PFSK-1 (cell line): ENCODE data around the gene ZFP36L1.
A peak's percentile ranks its signal among the peaks of the same experiment; 100 is the strongest.

ENCODE experiments used
- POLR2AphosphoS5 ChIP-seq: IDR thresholded peaks from 2 replicates; pipeline ENCODE4 v1.6.1; 2012; ENCODE audit warnings: low read depth, mild to moderate bottlenecking, control low read depth, low read length, moderate library complexity
- REST ChIP-seq, 2 experiments: IDR thresholded peaks; 2 replicates each; pipeline versions ENCODE4 v1.6.1 to v1.8.0; 2011 to 2012; ENCODE audit warnings: low read depth in 2 of 2, low read length in 2 of 2, control low read depth in 1 of 2, inconsistent platforms in 1 of 2, mild to moderate bottlenecking in 1 of 2, moderate library complexity in 1 of 2; ENCODE audit not compliant: insufficient read depth in 1 of 2
- TAF1 ChIP-seq: IDR thresholded peaks from 2 replicates; pipeline ENCODE4 v1.6.1; 2012; ENCODE audit warnings: low read length, control low read depth, borderline replicate concordance; ENCODE audit not compliant: insufficient read depth

DNA sequence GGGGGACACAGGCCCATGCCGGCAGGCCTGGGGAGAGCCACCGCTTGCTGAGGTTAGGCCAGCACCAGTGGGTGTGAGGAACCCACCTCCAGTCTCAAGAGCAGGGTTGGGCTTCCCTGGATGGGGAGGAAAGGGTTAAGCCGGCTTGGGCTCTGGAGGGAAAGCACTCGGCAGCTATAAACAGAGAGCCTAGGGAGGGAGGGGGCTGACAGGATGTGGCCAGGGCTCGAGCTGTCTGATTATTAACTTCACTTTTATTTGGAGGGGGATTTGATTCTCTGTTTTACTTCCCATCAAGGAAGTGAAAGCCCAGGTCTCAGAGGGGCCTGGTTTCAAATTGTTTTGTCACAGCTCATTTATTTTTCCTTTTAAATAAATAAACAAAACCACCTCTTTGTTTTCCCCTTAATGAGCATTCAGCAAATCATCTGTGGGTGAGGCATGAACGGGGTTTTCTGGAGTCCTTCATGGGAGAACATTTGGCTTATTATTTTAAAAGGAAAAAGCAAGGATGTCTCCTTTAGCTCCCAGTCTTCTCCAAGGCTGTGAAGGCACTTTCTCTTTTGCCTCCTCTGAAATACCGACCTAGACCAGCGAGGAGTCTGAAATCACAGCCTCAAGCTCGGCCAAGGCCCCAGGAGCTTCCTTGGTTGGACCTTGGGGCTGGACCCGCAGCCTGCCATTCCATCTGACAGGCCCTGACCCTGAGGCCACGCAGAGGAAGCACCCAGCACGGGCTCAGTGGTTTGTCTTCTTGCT lies 21.9 kb upstream of the ZFP36L1 start:
- 0 out of 4 replicates have a peak, but pooled peaks of 1 of the 2 experiments have one; percentile 48 for TF ChIP-seq REST (IDR thresholded peaks at IDR 0.05; ENCODE audit: insufficient read depth in 1 of 2, low read depth in 2 of 2, low read length in 2 of 2)
- TF ChIP-seq TAF1 = no peak
- no peak for TF ChIP-seq POLR2AphosphoS5
